Activated effector memory CD4-positive, alpha-beta T cell treated with anti-CD3 and anti-CD28 coated beads, Interleukin-2, amount 50 U/mL, for 16 hours (primary cell): ENCODE data around the gene FAXDC2.
"Not testable (repeated sequence)": the region's sequence is repeated elsewhere in the genome, so short reads cannot be mapped to it uniquely, and the experiment has no call there.

ENCODE experiments used
- DNase-seq: peaks from one replicate; pipeline ENCODE4 v3.0.0-alpha.2; 2020

Gene FAXDC2

GRCh38 chr5:154860765-154861164 is 10.4 kb upstream of the FAXDC2 start:
- DNase-seq, result no peak

GRCh38 chr5:154860123-154860522 is 9.7 kb upstream of the FAXDC2 start:
- DNase-seq, result no peak

GRCh38 chr5:154858972-154859871 is 8.8 kb upstream of the FAXDC2 start:
- peak; percentile 66 for DNase-seq

DNA sequence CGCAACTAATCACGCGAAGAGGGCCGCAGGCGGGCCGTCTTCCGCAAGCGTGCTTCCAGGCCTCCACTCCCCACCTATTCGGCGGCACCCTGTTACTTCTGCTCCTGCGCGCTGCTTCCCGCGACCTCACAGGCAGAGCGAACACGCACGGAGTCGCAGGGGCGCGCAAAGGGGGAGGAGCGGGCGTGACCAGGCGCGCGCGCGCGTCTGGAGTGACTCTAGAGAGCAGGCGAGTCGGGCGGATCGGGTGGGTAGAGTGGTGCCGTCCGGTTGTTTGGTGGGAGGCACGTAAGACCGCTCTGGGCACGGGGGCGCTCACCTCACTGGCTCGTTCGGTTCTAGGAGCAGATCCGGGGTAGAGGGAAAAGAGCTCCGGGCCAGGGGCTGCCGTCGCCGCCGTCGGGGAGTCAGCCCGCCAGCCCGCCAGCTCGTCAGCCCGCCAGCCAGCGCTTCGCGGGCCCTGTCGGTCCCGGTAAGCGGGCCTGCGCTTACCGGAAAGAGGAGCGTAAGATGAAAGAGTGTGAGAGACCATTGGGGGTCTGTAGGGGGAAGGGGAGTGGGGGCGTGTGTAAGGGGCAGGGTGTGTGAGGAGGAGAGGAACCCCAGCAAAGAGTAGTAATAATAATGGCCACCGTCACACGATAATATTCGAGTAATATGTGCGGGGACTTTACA is 8.0 kb upstream of the FAXDC2 start, which contains the start of gene CNOT8:
Gene CNOT8 (plus strand): TSS at position 331 of the 675 bp plus-strand sequence. CDS start 4,652 bp downstream, outside the sequence.
- DNase-seq, result peak; percentile 99

GRCh38 chr5:154857530-154858296 is 7.3 kb upstream of the FAXDC2 start:
- peak; percentile 94 for DNase-seq

DNA sequence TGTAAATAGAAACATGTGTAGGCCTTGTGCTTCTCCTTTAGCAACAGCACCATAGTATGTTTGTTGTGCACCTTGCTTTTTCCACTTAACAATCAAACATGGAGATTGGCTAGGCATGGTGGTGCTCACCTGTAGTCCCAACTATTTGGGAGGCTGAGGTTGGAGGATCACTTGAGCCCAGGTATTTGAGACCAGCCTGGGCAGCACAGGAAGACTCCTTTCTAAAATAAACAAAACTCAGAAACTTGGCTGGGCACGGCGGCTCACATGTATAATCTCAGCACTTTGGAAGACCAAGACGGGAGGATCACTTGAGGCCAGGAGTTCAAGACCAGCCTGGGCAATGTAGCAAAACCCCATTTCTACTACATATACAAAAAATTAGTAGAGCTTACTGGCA is 948 bp upstream of the FAXDC2 start:
- peak; percentile 33 for DNase-seq

DNA sequence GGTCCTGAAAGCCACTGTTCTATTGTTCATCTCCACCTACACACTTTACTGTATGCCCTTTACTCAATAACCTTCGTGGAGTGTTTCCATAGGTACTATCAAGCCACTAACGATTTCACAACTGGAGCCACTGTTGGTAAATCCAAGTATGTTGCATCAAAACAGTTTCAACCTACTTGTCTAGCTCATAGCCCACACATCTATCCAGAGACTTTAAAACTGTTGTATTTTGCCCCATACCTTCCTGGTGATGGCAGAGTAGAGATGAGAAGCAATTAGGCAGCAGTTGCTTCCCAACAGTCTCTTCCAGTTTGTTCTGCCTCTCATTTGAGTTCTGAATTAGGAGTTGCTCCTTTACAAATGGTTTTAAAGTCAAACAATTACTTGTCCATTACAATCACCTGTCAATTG is 607 bp downstream of the FAXDC2 start:
- DNase-seq, result no peak

DNA sequence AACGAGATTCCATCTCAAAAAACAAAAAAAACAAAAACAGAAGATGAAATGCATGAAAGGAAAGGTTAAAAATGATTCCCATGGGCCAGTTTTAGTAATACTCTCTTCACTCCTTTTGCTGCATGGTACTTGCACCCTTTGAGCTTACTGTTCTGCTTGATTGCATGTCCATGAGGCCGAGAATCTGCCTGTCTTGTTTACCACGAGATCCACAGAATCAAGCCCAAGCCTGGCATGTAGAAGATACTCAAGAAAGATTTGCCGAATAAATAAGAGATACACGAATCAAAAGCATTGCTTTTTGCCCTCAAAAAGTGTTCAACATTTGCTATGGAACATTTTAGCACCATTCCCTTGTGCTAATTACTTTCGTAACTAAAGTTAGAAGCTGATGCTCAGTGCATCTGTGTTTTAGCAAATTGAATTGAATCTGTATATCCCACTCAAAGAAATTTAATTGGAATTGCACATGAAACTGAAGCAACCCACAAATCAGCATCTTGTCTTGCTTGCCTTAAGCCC is 1.1 kb downstream of the FAXDC2 start:
- DNase-seq, result no peak

DNA sequence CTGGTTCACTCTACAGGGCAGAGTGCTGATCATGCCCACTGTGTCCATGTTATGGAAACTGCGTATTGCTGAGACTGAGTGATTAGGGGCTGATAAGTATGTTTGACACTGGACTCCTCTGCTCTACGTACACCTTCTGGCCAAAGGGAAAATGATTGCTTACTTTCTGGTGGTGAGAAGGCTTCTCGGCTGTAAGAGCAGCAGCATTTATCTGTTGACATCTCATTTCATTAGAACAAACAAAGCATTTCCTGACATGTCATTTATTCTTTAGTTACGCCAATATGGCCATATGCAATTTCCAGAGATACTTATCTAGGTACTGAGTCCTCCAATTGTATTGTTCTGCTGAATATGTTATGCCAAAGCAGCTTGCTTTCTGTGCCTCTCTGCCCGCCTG is 5.6 kb downstream of the FAXDC2 start:
- DNase-seq, result no peak

- peak; percentile 5 for DNase-seq
Measured at GRCh38 chr5:154842689-154843530, 7.5 kb downstream of the FAXDC2 start.

- no peak for DNase-seq
Measured at GRCh38 chr5:154841273-154841661, 9.1 kb downstream of the FAXDC2 start.

DNA sequence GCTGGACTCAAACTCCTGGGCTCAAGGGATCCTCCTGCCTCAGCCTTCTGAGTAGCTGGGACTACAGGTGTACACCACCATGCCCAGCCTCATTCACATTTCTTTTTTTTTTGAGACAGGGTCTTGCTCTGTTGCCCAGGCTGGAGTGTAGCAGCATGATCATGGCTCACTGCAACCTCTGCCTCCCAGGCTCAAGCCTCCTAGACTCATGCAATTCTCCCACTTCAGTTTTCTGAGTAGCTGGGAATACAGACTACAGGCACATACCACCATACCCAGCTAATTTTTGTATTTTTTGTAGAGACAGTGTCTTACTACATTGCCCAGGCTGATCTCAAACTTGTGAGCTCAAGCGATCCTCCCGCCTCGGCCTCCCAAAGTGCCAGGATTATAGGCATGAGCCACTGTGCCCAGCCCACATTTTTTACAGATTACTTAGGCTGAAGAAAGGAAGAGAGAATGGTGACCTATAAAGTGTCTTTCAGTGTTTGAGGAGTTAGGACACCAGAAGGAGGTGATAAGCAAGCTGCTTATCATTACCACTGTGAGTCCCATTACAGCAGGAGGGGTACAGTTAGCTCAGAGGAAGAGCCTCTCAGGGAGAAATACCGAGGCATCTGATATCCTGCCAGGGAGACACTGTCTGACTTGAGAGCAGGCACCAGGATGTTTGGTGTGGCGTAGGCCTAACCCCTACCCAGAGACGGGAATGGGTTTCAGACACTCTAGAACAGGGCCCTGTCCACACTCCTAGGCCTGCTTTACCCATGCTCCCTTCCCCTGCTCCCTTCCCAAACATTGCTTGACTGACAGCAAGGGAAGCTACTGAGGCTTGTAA is 9.7 kb downstream of the FAXDC2 start:
- peak; percentile 24 for DNase-seq

DNA sequence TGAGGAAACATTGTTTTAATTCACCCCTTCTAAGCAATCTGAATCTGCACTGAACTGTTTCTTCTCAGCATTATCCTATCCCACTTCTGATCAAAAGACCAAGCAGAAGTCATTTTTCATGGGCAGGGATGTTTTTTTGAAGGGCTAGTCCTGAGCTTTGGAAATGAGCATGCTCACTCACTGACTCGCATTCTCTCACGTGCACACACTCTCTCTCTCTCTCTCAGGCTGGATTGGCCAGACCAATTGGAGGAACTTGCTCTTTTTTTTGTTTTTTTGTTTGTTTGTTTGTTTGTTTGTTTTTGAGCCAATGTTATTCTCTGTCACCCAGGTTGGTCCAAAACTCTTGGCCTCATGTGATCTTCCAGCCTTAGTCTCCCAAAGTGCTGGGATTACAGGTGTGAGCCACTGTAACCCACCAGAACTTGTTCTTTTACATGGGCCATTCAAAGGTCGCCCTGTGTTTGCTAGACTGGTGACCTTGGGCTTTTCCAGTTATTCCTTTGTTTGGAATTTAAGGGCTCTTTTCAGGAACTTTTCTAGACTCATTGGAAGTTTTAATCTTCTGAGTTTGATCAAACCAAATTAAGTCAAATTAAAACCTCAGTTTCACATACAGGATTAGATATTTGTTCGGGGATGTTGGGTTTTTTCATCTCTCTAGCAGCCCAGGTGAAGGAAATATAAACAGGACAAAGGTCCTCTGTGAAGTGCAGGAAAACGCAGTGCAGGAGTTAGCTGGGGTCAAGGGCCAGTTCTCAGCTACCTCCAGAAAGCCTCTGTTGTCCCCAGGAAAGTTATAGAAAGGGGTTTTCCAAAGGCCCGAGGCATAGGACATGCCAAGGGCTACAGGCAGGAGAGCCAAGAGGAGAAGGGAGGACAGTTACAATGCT is 13.1 kb downstream of the FAXDC2 start:
- no peak for DNase-seq

DNA sequence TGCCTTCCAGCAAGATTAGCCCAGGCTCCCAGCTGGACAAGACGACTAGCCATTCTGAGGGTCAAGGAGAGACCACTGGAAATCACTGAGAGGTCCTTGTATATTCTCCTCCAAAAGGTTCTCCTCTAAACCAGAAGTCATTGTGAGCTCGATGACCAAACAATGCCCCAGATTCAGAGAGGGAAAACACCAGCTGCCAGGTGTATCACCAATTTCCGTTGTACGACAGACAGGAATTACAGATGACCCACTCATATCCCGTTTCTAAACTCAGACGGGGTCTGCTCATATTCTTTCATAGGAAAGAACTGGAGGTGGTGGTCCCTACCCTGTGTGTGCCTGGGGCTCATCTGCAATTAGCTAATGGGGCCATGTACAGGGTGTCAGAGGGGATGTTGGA is 14.2 kb downstream of the FAXDC2 start:
- no peak for DNase-seq

DNA sequence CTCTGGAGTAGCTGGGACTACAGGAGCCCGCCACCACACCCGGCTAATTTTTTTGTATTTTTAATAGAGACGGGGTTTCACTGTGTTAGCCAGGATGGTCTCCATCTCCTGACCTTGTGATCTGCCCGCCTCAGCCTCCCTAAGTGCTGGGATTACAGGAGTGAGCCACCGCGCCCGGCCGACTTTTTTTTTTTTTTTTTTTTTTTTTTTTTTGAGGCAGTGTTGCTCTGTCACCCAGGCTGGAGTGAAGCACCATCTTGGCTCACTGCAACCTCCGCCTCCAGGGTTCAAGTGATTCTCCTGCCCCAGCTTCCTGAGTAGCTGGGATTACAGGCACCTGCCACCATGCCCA is 14.7 kb downstream of the FAXDC2 start:
- DNase-seq, result not testable (repeated sequence)

DNA sequence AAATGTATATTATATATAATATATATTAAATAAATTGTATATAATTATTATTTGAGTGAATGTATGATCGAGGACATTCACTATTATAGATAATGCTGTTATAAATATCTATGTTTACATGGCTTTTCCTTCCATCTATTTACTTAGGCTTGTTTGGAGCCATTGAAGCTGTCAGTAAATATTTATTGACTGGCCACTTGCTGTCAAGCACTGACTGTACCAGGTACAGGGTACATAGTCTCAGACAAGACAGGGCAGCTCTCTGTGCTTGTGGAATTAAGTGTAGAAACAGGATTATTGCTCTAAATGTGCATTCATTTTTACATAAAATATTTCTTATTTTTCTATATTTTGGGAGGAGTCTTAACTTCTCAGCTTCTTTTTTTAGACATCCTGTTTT is 16.4 kb downstream of the FAXDC2 start:
- DNase-seq, result no peak

- not testable (repeated sequence) for DNase-seq
Measured at GRCh38 chr5:154832804-154833203, 17.6 kb downstream of the FAXDC2 start.

DNA sequence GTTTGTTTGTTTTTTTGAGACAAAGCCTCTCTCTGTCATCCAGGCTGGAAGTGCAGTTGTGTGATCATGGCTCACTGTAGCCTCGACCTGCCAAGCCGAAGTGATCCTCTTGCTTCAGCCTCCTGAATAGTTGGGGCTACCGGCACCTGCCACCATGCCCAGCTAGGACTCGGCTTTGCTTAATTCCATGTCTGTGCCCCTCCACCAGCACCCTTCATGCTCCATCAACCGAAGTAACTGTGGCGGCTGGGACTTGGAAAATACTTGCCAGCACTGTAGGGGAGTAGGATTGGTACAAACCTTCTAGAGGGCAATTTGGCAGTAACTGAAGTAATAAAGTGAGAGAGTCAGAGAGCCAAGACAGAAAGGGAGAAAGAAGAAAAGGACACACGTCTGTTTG is 19.0 kb downstream of the FAXDC2 start:
- DNase-seq, result no peak

DNA sequence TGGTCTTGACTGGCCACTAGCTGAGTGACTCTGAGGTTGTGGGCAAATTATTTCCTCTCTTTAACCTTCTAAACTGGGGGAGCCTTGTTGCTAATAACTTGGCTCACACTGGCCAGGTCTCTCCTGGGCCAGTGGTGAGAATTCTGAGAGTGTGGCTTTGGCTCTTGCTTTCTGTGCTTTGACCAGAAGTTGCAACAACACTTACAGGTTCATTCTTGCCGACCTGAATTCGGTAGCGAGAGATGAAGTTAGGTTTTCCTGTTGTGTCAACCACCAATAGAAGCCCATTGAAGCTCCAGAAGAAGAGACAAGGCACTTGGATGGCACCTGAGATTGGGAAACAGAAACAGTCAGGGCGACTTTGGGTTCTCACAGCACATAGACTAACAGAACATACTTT is 19.8 kb downstream of the FAXDC2 start:
- DNase-seq, result no peak

GRCh38 chr5:154830219-154830595 is 20.2 kb downstream of the FAXDC2 start:
- no peak for DNase-seq
